Stimulated activated CD4-positive, alpha-beta T cell treated with anti-CD3 and anti-CD28 coated beads, Interleukin-4, amount 100 ng/mL, for 1 hour (primary cell): ENCODE results near the gene ITGBL1.

Experiments
- DNase-seq: peaks from one replicate; pipeline ENCODE4 v3.0.0-alpha.2; 2020

ITGBL1 gene

DNA sequence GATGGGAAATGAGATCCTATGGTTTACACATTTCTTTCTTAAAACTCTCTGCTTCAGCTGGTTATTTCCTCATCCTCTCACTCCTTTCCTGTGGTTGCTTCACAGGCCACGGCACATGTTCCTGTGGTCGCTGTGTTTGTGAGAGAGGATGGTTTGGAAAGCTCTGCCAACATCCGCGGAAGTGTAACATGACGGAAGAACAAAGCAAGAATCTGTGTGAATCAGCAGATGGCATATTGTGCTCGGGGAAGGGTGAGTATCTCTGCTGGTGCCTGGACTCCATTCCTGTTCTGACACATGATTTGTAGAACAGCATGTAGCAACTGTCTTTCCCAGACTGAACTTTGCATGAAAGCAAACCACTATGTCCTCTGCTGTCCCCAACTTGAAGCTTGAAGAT lies 254.2 kb downstream of the ITGBL1 start:
- no peak for DNase-seq

DNA sequence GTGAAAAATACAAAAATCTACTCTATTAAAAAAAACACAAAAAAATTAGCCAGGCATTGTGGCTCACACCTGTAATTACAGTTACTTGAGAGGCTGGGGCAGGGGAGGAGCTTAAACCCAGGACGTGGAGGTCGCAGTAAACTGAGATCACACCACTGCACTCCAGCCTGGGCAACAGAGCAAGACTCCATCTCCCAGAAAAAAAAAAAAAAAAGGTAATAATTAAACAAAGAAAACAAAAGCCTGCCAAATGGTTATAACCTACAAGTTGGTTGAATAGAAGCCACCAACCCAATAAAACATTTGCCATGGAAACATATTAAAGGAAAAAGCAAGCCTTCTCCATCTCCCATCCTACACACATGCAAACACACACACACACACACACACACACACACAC lies 255.2 kb downstream of the ITGBL1 start:
- no peak for DNase-seq

DNA sequence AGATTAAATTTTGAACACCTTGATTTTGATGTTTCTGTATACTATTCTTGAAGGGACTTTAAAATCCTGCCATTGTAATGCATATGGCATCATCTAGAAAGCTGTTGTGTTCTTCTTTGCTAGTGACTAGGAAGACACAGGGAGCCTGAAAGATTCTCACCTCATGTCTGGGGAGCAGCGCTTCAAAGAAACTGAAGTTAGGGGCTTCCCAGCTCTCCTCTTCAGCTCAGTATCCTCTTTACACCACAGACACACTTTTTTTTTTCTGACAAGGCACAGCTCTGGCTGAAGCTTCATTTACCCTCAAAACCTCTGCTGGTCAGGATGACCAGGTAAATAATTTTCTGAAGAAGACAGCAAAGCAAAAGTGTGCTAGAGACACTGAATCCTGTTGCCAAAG lies 255.6 kb downstream of the ITGBL1 start:
- no peak for DNase-seq

DNA sequence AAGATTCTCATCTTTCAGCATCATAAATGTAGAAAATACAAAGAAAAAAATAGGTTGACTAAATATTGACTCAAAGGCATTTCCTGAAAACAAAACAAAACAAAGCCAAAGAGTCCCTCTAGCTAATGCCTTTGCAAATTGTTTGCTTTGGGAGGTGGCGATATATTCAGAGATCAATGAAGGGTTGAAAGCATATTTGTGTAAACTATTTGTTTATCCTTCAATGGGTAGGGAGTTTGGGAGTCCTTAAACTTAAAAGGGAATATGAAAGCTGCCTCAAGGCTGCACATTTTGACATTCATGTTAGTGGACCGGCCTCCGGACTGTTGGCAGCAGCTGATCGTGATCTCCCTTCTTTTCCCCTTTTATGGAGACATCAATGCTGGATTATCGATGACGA lies 257.5 kb downstream of the ITGBL1 start:
- no peak for DNase-seq

DNA sequence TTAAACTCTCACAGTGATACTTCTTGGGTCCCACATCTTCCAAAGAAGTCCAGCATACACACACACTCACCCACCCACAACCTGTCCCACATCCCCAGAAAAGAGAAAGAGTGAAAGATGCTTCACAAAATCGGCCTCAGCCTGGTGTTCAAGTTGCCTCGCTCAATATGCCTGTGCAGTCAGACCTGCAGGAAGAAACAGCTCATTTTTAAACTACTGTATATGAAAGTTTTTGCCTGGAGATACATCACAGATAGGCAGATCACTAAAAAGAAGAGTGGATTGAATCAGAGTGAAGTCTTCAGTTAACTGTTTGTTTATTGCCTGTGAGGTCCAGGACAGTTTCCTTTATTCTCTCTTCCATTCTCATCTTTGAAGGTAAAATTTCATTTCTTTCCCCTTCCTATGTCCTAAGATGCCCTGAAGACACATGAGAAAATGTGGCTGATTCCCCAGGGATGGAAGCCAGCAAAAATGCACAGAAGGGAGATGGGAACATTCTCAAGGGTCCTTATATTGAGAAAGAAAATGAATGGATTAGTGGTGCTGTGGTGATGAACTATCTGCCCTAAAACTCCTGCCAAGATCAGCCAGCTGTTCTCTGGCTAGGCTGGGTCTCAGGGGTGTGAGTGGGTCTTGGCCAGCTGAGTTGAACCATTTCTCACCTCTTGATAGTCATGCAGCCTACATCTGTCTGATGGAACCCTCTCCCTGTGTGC lies 259.0 kb downstream of the ITGBL1 start:
- DNase-seq = no peak

DNA sequence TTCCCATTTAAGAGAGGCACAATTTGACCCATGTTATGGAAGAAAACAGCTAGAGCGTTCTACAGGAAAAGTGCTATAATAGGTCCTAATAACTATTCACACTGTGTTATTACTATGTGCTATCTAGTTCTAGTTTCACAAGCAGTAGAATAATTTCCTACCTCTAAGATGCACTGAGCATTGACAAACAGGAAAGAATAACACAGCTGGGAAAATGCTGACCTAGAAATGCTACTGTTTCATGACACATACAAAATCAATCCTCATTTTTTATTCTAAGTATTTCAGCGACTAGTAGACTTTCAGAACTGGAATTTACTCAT lies 259.5 kb downstream of the ITGBL1 start:
- no peak for DNase-seq

DNA sequence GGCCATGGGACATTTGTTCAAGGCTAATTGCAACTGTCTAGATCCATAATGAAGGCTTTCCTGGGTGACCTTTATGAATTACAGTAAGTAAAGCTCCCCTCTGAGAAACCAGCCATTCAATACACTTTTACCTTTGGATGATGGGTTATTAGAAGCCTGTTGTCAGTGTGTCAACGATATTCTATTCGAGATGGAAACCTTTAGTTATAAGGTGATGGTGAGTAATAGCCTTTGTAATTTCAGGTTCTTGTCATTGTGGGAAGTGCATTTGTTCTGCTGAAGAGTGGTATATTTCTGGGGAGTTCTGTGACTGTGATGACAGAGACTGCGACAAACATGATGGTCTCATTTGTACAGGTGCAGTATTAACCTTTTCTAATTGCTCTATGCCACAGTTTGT lies 261.7 kb downstream of the ITGBL1 start:
- DNase-seq = no peak

DNA sequence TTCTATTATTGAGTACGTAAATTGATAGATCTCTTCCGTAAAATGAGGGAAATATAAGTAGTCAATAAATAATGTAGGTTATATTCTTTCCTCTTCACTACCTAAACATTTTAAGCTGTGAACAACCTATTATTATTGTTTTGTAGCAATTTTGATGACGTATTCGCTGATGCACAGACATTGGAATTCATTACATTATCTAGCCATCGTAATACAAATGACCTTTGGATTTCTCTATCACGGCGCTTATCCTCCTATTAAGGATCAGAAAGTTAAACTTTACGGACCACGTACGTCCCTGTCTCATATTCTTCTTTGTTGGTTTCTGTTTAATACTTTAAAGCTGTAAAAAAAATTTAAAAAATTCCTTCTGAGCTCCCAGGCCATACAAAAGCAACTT lies 264.9 kb downstream of the ITGBL1 start:
- no peak for DNase-seq

DNA sequence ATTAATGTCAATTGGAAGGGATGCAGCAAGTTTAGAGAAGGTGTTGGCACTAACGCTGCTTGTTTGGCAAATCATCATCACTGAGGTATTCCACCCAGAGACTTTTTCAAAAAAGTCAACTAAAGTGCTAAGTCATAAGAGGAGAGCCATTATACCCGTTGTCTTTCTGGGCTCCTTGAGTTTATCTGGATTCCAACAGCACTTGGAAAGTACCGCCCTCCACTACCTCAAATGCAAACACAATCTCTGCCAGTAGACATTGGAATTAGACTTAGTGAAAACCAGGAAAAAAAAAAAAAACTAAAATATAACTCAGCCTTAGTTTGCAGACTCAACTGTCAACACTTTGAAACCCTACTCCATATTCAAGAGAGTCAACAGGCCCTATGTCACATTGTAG lies 266.0 kb downstream of the ITGBL1 start:
- DNase-seq = no peak

DNA sequence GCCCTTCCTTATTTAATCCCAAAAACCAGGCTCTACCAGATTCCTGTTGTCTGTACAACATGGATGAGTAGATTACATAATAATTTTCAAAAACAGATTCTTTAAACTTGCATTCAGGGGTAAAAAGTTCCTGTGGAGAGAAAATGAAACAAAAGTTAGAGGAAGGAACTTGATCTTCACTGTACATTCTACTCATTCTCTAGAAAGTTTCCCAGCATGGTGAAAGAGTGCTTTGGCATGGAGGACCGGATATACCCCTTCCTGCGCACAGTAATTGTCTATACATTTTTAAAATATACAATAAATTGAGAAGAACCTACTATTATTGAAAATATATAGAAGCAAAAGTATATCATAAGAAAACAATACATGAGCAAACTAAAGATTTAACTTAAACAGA lies 274.2 kb downstream of the ITGBL1 start:
- DNase-seq = no peak

DNA sequence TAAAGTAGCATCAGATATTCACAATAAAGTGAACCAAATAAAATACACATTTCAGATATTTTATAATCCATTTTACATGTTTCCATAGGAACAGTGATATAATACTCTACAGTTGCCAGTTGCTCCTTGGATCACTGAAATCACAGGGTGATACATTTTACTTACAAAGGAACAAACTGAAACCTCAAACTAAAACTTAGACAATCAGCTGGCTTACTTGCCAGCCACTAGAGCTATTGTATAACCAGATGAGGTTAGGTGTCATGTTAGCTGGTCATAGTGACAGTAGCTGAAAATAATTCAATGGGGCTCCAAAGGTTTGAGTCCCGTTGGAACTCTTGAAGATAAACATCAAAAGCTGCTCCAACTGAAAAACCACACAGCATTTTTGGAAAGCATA lies 274.6 kb downstream of the ITGBL1 start:
- DNase-seq = no peak

DNA sequence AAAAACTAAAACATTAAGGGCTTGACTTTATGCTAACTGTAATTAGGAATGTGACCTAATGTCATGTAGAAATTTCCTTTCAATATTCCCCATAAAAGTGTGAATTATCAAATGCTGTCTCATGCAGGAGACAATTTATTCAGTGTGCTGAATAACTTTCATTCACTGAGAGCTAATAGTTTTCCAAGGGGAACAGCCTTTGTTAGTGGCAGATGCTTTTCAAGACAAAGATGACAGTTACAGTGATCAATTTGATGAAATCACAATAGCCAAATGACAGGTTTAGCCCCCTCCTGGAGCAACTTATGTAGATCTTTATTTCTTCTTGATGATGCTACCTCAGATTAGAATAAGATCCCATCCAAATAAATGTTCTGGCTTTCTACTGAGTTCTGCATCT lies 275.5 kb downstream of the ITGBL1 start:
- no peak for DNase-seq

DNA sequence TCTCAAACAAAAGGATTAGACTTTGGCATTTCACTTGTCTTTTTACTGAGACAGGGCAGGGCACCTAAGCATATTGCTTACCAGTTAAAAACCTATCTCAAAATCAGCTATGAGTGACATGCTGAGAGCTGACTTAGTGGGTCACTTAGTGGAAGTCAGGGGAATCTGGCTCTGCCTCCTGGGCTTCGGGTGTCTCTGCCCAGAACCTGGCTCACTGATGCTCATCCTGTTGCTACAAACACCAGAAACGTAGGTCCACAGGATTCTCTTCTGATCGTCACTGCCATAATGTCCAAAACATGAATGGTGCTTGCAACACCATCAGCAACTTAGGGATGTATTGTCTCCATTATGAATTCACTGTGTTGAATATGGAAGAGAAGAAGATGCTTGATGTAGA lies 276.1 kb downstream of the ITGBL1 start:
- no peak for DNase-seq

DNA sequence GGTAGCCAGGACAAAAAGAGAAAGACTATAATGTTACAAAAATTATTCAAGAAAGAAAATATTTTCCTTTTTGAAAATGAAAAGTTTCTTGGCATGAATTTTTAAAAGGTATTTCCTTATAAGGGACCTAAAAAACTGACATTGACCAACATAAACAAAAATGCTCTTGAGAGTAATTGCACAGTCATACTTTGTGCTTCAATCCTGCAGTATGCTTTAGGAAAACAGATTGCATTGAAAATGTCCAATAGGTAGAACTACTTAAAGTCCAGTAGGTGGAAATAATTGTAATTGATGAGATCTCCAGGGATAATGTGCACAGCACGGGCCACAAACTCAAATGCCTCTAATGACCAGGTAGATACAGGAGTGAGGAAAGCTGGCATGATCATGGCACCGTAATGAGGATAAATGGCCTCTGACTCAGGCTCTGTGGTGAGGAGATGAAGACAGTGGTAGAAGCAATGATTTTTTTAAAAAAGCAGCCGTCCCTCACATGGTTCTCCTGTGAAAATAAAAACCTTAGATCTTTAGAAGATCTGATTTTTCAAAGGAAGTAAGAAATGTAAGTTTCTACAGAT lies 278.0 kb downstream of the ITGBL1 start:
- no peak for DNase-seq

DNA sequence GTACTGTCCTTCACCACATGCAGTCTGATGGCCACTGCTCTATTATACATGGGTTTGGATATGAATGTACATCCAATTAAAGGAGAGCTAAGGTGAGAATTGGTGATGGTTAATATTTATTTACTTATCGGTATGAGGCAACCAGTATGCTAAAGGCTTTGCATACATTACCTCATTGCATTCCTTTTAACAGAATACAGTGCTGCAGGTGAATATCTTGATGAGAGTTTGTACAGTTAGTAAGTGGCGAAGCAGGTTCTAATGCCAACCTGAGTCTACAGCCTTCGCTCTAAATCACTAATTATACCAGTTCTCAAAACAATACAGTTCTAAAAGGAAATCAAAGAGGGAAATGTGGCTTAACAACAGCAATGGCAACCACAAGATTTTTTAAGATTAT lies 284.1 kb downstream of the ITGBL1 start:
- no peak for DNase-seq

DNA sequence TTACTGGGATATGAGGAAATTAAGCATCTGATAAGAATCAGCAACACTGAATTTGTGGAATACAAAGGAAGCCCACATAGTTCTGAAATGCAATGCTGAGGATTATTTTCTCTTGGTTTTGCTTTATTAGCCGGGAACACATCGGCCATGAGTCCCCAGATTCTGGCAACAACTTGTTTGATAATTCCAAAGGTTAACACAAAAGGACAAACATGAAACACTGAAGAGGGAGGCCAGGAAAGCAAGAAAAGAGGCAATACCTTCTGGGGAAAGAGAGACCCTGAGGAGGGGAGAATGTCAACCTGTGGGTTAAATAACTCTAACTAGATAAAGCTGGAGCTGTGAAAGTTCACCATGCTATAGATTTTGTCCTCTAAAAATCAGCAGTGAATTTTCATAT lies 285.9 kb downstream of the ITGBL1 start:
- DNase-seq = no peak

DNA sequence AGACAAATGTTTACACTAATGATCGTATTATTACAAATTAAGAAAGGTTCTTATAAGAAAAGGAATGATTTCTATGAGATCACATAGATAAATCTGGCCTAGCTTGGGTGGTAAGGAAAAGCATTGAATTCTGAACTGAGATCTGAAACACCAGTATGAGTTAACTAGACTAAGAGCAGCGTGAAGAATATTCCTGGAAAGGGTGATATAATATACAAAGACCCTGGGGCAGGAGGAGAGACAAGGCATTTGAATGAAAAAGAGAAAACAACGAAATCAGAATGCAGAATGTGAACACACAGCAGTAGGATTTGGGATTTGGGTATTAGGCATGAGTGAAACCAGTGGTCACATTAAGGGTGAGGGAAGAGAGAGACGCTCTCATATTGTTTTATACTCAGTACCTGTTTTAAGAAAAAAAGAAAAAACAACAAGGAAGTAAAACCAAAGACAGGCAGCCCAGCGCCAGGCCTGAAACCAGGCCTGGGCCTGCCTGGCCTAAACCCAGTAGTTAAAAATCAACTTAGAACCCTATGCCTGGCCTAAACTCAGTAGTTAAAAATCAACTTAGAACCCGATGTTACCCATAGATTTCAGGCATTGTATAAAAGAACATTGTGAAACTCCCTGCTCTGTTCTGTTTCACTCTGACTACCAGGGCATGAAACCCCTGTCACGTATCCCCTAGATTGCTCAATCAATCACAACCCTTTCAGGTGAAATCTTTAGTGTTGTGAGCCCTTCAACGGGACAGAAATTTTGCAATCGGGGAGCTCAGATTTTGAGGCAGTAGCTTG lies 287.1 kb downstream of the ITGBL1 start:
- no peak for DNase-seq

DNA sequence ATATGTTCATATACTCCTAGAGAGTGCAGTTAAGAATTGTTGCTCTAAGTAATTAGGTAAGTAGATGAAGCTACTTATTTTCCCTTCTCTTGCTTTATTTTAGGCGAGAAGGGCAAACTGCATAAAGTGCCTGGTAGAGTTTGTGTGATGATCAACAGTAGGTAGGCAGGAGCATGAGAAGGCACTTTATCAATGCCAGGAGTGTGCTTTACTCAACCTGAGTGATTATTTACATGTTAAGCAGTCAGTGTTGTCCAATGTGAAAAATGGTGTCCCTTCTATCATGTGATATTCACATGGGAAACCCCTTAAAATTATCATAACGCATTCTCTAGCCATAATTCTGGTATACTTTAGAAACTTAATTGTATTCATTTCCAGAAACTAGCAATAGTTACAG lies 294.0 kb downstream of the ITGBL1 start:
- no peak for DNase-seq

DNA sequence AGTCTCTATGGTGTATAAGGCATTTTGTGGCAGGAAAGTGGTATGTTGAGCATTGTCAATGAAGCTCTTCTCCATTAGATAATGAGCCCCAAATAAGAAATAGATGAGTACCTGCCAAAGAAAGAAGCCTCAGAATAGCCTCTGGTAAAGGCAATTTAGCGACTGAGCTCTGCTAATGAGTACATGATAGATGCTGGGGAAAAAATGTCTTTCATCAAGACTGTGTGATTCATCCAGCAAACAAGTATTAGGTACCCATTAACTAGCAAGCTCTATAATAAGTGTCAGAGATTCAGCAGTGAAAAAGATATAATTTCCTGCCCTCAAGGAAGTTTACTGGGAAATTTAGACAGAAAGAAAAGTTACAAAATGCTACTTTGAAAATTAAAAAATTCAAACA lies 294.6 kb downstream of the ITGBL1 start:
- no peak for DNase-seq

DNA sequence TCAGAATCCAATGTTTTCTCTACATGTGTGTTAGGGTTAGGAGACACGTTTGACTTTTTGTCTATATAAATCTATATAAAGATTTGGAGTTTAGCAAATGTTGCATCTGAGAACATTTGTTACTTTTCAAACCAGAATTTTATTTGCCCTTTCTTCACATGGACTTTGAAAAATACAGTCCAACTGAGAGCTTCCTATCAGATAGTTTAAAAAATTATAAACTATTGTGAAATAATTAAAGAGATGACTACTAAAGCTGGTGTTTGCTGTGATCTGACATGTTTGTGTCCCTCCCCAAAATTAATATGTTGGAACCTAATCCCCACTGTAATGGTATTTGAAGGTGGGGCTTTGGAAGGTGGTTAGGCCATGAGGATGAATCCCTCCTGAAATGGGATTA lies 297.1 kb downstream of the ITGBL1 start:
- no peak for DNase-seq

DNA sequence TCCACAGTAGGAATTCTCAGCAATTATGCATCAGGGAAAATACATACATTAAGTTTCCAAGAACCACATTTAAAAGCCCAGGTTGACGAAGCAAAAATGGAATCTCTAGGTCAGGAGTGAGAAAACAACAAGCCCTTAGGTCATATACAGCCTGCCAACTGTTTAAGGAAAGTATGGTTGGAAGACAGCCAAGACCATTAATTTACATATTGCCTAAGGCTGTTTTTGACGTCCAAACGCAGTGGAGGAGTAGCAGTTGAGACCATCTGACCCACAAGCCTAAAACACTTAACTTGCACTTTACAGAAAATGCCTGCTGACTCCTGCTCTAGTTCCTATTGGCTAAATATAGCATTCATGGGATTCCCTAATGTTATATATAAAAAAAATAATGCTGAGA lies 299.0 kb downstream of the ITGBL1 start:
- DNase-seq = no peak

DNA sequence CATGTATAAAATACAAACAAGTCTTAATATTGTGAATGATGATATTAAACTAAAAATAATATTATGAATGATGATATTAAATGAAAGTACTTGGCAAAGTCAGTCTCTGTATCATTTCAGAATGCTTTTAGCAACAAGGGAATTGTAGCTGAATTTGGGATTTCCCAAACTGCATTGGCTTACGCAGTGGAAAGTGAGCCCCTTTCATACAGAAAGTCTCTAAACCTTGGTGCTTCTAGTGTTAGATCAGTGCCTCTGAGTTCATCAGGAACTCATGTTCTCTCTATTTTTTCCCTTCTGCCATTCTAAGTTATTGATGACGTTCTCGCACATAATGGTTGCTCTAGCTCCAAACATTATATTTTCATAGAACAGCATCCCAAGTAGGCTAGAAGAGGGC lies 300.0 kb downstream of the ITGBL1 start:
- DNase-seq = no peak

DNA sequence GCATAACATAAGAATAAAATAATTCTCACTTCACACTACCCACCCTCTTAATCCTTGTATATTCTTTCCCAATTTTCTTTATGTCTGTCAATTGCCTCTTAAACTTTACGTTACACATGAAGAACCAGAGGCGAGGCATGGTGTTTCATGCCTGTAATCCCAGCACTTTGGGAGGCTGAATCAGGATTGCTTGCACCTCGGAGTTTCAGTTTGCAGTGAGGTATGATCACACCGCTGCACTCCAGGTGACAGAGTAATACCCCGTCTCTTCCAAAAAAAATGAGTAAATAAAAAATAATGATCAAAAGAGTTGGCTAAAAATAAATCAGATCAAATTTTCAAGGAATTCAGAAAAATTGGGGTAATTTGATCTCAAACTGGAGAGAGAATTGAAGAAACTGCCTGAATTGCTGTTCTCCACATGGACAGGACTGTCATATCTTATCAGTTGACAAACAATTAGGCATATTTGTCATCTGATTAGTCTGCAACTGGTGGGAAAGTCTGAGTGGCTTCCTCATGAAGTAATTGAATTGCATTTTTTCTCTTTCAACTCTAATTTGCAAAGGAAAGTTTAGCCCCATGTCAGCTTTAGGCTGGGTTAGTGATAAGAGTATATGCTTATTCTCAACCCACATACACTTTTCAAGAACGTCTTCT lies 302.9 kb downstream of the ITGBL1 start:
- no peak for DNase-seq

DNA sequence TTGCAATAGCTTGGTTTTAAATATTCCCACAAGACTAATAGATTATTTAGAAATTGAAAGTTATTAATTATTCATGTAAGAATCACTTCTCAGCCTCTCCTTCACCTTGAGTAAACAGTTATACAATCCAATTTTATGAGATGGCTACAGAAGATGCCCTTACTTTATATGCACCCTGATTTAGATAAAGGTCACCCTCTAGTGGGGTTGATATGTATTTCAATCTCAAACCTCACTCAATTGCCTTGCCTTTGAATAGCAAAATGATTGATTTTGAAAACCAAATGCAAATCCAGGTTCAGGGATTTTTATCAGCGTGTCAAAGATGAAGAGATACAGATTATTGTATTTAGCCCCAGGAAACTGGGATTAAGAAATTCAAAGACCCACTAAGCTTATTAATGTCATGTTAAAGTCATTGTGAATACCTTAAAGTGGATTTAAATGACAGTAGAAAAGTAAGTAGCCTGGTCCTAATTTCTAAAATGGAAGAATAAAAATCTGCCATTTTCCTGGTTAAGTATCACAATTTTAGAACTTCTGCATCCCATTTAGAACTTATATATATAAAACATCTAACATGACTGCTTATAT lies 305.1 kb downstream of the ITGBL1 start:
- no peak for DNase-seq
